Daoy (cell line): ENCODE results near the gene PSMD12. TPM values are rescaled to one million over a fixed set of nuclear protein-coding genes. Genes with fewer than 3 reads are reported as not detected.
"Not testable (repeated sequence)": the region's sequence is repeated elsewhere in the genome, so short reads cannot be mapped to it uniquely, and the experiment has no call there.

Source experiments
- DNase-seq: peaks from one replicate; pipeline ENCODE4 v3.0.0-alpha.2; 2015; ENCODE audit warnings: low read depth
- total RNA-seq: library from RNA; depleted of rRNA; stranded (reverse); fragments of >200 nt; shearing (Covaris generic); gene quantifications from 2 replicates; pipeline ENCODE4 v1.2.3, GENCODE V29; 2014; rRNA removed

Gene PSMD12
- total RNA-seq, 1 experiment from 2014 or later: 77.3 TPM

- no peak for DNase-seq
These were observed 56.0 kb downstream of the PSMD12 start for GRCh38 chr17:67310406-67310805.

GRCh38 chr17:67305446-67306235 lies 60.7 kb downstream of the PSMD12 start:
- not testable (repeated sequence) for DNase-seq

GRCh38 chr17:67297454-67297960 lies 68.9 kb downstream of the PSMD12 start:
- no peak for DNase-seq

- no peak for DNase-seq
These were observed 71.8 kb downstream of the PSMD12 start for GRCh38 chr17:67294451-67295199.

- peak; percentile 68 for DNase-seq
These were observed 72.8 kb downstream of the PSMD12 start for GRCh38 chr17:67293251-67294203.

GRCh38 chr17:67290711-67291291 lies 75.6 kb downstream of the PSMD12 start:
- DNase-seq: no peak

- no peak for DNase-seq
These were observed 76.1 kb downstream of the PSMD12 start for GRCh38 chr17:67290244-67290643.

- DNase-seq: peak; percentile 6
These were observed 77.0 kb downstream of the PSMD12 start for GRCh38 chr17:67289181-67289876.

Other genes starting within 250 kb of the PSMD12 start
- gene HELZ, start 121.4 kb downstream of the PSMD12 start, total RNA-seq: 14.2 and 16.9 TPM in 2 replicates
- 6.9 and 8.4 TPM in 2 replicates for gene PITPNC1, start 10.7 kb upstream of the PSMD12 start, total RNA-seq